Measurements from ENCODE around the gene TEX29. TPM values are rescaled to one million over a fixed set of nuclear protein-coding genes. Genes with fewer than 3 reads are reported as not detected.

The TEX29 gene
- total and polyA plus RNA-seq, 2 donors (not counting 1 experiment from before 2014, with no cell fraction given) = 0.66 to 0.86 TPM

DNA sequence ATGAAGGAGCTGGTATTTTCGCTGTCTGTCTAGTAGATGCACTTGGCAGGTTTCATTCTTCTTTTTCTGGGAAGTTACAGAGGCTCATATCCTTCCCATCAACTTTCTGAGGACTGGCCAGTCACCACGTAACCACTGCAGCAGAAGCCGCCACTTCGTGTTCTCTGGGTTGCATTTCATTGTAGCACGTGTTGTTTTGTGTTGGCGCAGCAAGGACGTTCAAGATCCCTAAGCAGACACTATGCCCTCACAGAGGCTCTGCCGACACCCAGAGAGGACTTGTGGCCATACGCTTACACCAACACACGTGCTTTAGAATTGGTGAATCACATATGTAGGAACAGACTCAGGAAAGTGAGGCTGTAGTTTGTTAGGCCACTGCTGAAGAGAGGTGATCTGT lies 42.2 kb upstream of the TEX29 start:
- Mint-ChIP-seq H3K27ac (no peak overlapping the region), H3K27me3 (no peaks in the 10 kb centered on the region), H3K4me3 (no peak overlapping the region), H3K4me1 (no peaks in the 10 kb centered on the region), H3K9me3 (ENCODE audit: insufficient read depth) (no peaks in the 10 kb centered on the region)
- ChIA-PET CTCF (no interaction called here), POLR2A (no interaction called here)
- no peak for TF ChIP-seq EZH2 (IDR thresholded peaks at IDR 0.05; ENCODE audit: borderline replicate concordance, insufficient read depth, low read depth, low read length, poor library complexity, severe bottlenecking)
- TF ChIP-seq, protein P1, sequence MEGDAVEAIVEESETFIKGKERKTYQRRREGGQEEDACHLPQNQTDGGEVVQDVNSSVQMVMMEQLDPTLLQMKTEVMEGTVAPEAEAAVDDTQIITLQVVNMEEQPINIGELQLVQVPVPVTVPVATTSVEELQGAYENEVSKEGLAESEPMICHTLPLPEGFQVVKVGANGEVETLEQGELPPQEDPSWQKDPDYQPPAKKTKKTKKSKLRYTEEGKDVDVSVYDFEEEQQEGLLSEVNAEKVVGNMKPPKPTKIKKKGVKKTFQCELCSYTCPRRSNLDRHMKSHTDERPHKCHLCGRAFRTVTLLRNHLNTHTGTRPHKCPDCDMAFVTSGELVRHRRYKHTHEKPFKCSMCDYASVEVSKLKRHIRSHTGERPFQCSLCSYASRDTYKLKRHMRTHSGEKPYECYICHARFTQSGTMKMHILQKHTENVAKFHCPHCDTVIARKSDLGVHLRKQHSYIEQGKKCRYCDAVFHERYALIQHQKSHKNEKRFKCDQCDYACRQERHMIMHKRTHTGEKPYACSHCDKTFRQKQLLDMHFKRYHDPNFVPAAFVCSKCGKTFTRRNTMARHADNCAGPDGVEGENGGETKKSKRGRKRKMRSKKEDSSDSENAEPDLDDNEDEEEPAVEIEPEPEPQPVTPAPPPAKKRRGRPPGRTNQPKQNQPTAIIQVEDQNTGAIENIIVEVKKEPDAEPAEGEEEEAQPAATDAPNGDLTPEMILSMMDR (IDR thresholded peaks at IDR 0.05) = no peak
- Histone ChIP-seq H2AFZ (ENCODE audit: insufficient read depth, low read depth, low read length, poor library complexity, severe bottlenecking) (no peak overlapping the region), H3K9me3 (ENCODE audit: control extremely low read depth in 1 of 3, control insufficient read depth in 2 of 3, insufficient read depth in 1 of 3, low read length in 2 of 3) (no peaks in the 10 kb centered on the region), H4K20me1 (ENCODE audit: control insufficient read depth, insufficient read depth, low read length, poor library complexity, severe bottlenecking) (no peaks in the 10 kb centered on the region), H3K4me3 (ENCODE audit: control extremely low read depth in 1 of 5, extremely low read depth in 1 of 5, insufficient read depth in 1 of 5, low read depth in 2 of 5, low read length in 4 of 5) (no peak overlapping the region), H3K36me3 (replicated peaks in 1 of 2; ENCODE audit: control extremely low read depth in 1 of 2, control insufficient read depth in 1 of 2, extremely low read depth in 1 of 2, insufficient read depth in 2 of 2, low read length in 1 of 2) (peaks cover 38 to 89% of the 10 kb centered on the region in 2 experiments), H3K4me2 (replicated peaks; ENCODE audit: low read depth, low read length, poor library complexity, severe bottlenecking) (no peak overlapping the region), H3K79me2 (ENCODE audit: control insufficient read depth, insufficient read depth, low read length) (no peaks in the 10 kb centered on the region), H3K4me1 (ENCODE audit: control insufficient read depth in 2 of 2, insufficient read depth in 2 of 2, low read length in 2 of 2) (no peaks in the 10 kb centered on the region), H3K27me3 (replicated peaks in 1 of 4; ENCODE audit: control extremely low read depth in 1 of 4, control insufficient read depth in 3 of 4, insufficient read depth in 4 of 4, low read length in 3 of 4) (no peaks in the 10 kb centered on the region), H3K27ac (ENCODE audit: low read length in 2 of 2) (no peak overlapping the region), H3K9ac (ENCODE audit: low read length) (no peak overlapping the region)
- no peak for ATAC-seq (ENCODE audit: low read depth)
- intact Hi-C loops (cut with micrococcal nuclease) = no loop called here
- WGBS (ENCODE audit: insufficient coverage) = 99% methylated on average over 10 of the region's 10 CpGs
- no peak for DNase-seq

DNA sequence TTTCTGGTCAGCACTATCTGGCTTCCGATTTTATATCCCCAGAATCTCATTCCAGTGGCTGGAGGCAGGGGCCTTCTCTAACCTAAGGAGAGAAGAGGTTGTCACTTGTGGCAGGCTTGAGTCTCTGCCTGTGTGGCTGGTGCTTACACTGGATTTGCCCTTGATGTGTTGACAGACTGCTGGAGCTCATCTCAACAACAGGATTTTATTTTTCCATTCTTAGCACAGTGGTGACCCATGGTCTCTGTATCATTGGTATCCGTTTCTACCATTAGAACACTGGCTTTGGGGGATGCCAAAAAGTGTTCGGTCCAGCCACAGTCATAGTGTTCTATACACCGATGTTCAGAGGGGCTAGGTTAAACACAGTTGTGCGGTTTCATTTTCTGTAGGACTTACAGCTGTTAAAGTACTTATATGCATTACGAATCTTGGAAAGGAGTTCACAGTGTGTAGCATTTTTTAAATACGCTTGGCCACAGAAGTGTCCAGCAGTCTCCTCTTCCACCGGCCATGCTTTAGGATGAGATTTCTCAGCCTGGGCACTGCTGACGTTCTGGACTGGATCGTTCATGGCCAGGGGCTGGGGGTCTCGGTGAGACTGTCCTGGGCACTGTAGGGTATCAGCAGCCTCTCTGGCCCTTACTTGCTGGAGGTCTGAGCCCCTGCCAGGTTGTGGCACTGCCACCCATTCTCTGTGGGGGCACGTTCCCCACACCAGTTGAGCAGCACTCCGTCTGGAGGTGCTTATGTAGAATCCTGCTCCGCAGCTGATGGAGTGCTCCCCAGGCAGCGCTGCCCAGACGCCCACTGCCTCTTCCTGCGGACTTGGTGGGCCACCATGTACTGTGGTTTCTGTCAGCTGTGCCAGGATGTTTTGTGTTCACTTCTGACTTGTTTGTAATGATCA lies 41.4 kb upstream of the TEX29 start:
- Mint-ChIP-seq H3K27ac (no peak overlapping the region), H3K9me3 (ENCODE audit: insufficient read depth) (no peaks in the 10 kb centered on the region), H3K27me3 (no peaks in the 10 kb centered on the region), H3K4me1 (no peaks in the 10 kb centered on the region), H3K4me3 (no peak overlapping the region)
- Histone ChIP-seq H3K4me2 (replicated peaks; ENCODE audit: low read depth, low read length, poor library complexity, severe bottlenecking) (no peak overlapping the region), H3K27me3 (replicated peaks in 1 of 4; ENCODE audit: control extremely low read depth in 1 of 4, control insufficient read depth in 3 of 4, insufficient read depth in 4 of 4, low read length in 3 of 4) (no peaks in the 10 kb centered on the region), H2AFZ (ENCODE audit: insufficient read depth, low read depth, low read length, poor library complexity, severe bottlenecking) (no peak overlapping the region), H3K4me3 (ENCODE audit: control extremely low read depth in 1 of 5, extremely low read depth in 1 of 5, insufficient read depth in 1 of 5, low read depth in 2 of 5, low read length in 4 of 5) (no peak overlapping the region), H3K79me2 (ENCODE audit: control insufficient read depth, insufficient read depth, low read length) (no peaks in the 10 kb centered on the region), H3K36me3 (replicated peaks in 1 of 2; ENCODE audit: control extremely low read depth in 1 of 2, control insufficient read depth in 1 of 2, extremely low read depth in 1 of 2, insufficient read depth in 2 of 2, low read length in 1 of 2) (peaks cover 40 to 89% of the 10 kb centered on the region in 2 experiments), H3K9me3 (ENCODE audit: control extremely low read depth in 1 of 3, control insufficient read depth in 2 of 3, insufficient read depth in 1 of 3, low read length in 2 of 3) (no peaks in the 10 kb centered on the region), H3K9ac (ENCODE audit: low read length) (no peak overlapping the region), H4K20me1 (ENCODE audit: control insufficient read depth, insufficient read depth, low read length, poor library complexity, severe bottlenecking) (no peaks in the 10 kb centered on the region), H3K27ac (ENCODE audit: low read length in 2 of 2) (no peak overlapping the region), H3K4me1 (ENCODE audit: control insufficient read depth in 2 of 2, insufficient read depth in 2 of 2, low read length in 2 of 2) (no peaks in the 10 kb centered on the region)
- ChIA-PET POLR2A (no interaction called here), CTCF (no interaction called here)
- ATAC-seq (ENCODE audit: low read depth) (no peak), DNase-seq (no peak)
- TF ChIP-seq, protein P1 (IDR thresholded peaks at IDR 0.05) = no peak
- no peak for TF ChIP-seq EZH2 (IDR thresholded peaks at IDR 0.05; ENCODE audit: borderline replicate concordance, insufficient read depth, low read depth, low read length, poor library complexity, severe bottlenecking)
- intact Hi-C loops (cut with micrococcal nuclease) = no loop called here
- 97% methylated on average over 13 of the region's 17 CpGs for WGBS (ENCODE audit: insufficient coverage)
